K562 (cell line): Measurements from ENCODE around the gene CD300LG. TPM values are rescaled to one million over a fixed set of nuclear protein-coding genes. Genes with fewer than 3 reads are reported as not detected.
A peak's percentile ranks its signal among the peaks of the same experiment; 100 is the strongest.

ENCODE experiments used
- ARID4B ChIP-seq: sonication (generic); formaldehyde crosslinking; IDR thresholded peaks from 2 replicates; pipeline ENCODE4 v1.8.0; 2022; ENCODE audit warnings: mild to moderate bottlenecking, missing genetic modification reagents
- ATF3 ChIP-seq, 2 experiments: fragments of 450-650 bp in 1 of 2; sonication (generic) in 1 of 2; formaldehyde crosslinking in 1 of 2; IDR thresholded peaks in 1 of 2; conservative IDR thresholded peaks in 1 of 2; 2 replicates each; pipeline versions ENCODE4 v1.6.1 to v1.8.1; 2016 to 2023; ENCODE audit warnings: mild to moderate bottlenecking in 2 of 2, moderate library complexity in 2 of 2, inconsistent platforms in 1 of 2, missing genetic modification reagents in 1 of 2
- CREM ChIP-seq: IDR thresholded peaks from 2 replicates; pipeline ENCODE4 v1.6.1; 2014; ENCODE audit warnings: antibody characterized with exemption, low read depth
- NFIX ChIP-seq: fragments of 250-450 bp; sonication (Bioruptor Pico); IDR thresholded peaks from 2 replicates; pipeline ENCODE4 v1.4.0; 2020; ENCODE audit warnings: low read depth, mild to moderate bottlenecking, moderate library complexity
- TFAP4 ChIP-seq: sonication (generic); formaldehyde crosslinking; IDR thresholded peaks from 2 replicates; pipeline ENCODE4 v1.8.0; 2022; ENCODE audit warnings: missing genetic modification reagents, mild to moderate bottlenecking, moderate library complexity, borderline replicate concordance
- ZFP91 ChIP-seq: sonication (generic); formaldehyde crosslinking; IDR thresholded peaks from 2 replicates; pipeline ENCODE4 v1.8.0; 2022; ENCODE audit warnings: mild to moderate bottlenecking, missing genetic modification reagents
- ZFPM2 ChIP-seq: fragments of 250-450 bp; sonication (Bioruptor Pico); IDR thresholded peaks from 2 replicates; pipeline ENCODE4 v1.5.1; 2022; ENCODE audit warnings: mild to moderate bottlenecking
- ZNF655 ChIP-seq: fragments of 250-450 bp; sonication (Bioruptor Pico); IDR thresholded peaks from 2 replicates; pipeline ENCODE4 v1.5.0; 2021
- ZNF766 ChIP-seq: fragments of 200-800 bp; sonication (Bioruptor generic); conservative IDR thresholded peaks from 2 replicates; pipeline ENCODE4 v1.6.1; 2016; ENCODE audit warnings: missing genetic modification characterization, missing compliant biosample characterization
- polyA plus RNA-seq, 8 experiments: library from polyadenylated mRNA; depleted of rRNA in 4 of 8; stranded (reverse) in 5 of 8; unstranded in 3 of 8; fragments of >200 nt; fragmentation: Nextera tagmentation in 2 of 8; fragmentation: Illumina TruSeq in 1 of 8; extraction: Ambion mirVana in 2 of 8; extraction: Trizol in 1 of 8; gene quantifications; 2 replicates each; pipeline versions ENCODE4 v1.2.1 to v1.2.3, GENCODE V29; 2011 to 2014; ENCODE audit warnings: inconsistent platforms in 1 of 8, missing spikeins in 1 of 8
- total RNA-seq, 7 experiments: library from RNA; depleted of rRNA in 6 of 7; stranded (reverse); fragments of >200 nt in 6 of 7; fragmentation: Illumina TruSeq in 2 of 7; extraction: Trizol in 2 of 7; gene quantifications; 2 replicates each; pipeline versions ENCODE4 v1.2.1 to v1.2.3, GENCODE V29; 2011 to 2021; ENCODE audit warnings: low replicate concordance in 1 of 7
- TF ChIP-seq, protein P1 (sequence below): fragments of 250-450 bp; sonication (Bioruptor Pico); IDR thresholded peaks from 2 replicates; pipeline ENCODE4 v1.4.0; 2020; ENCODE audit warnings: mild to moderate bottlenecking
- TF ChIP-seq, protein P2 (sequence below): sonication (generic); formaldehyde crosslinking; IDR thresholded peaks from 2 replicates; pipeline ENCODE4 v1.9.0; 2022; ENCODE audit warnings: mild to moderate bottlenecking, missing genetic modification reagents
- TF ChIP-seq, protein P3 (sequence below): sonication (generic); formaldehyde crosslinking; IDR thresholded peaks from 2 replicates; pipeline ENCODE4 v1.8.0; 2022; ENCODE audit warnings: mild to moderate bottlenecking, missing genetic modification reagents

The CD300LG gene
- total and polyA plus RNA-seq, 9 of the 15 experiments (the other 6 are each of a cell fraction or from before 2014, with no cell fraction given), result not detected

GRCh38 chr17:43905985-43906852 lies 59.2 kb downstream of the CD300LG start (continued):
- TF ChIP-seq, protein P1, sequence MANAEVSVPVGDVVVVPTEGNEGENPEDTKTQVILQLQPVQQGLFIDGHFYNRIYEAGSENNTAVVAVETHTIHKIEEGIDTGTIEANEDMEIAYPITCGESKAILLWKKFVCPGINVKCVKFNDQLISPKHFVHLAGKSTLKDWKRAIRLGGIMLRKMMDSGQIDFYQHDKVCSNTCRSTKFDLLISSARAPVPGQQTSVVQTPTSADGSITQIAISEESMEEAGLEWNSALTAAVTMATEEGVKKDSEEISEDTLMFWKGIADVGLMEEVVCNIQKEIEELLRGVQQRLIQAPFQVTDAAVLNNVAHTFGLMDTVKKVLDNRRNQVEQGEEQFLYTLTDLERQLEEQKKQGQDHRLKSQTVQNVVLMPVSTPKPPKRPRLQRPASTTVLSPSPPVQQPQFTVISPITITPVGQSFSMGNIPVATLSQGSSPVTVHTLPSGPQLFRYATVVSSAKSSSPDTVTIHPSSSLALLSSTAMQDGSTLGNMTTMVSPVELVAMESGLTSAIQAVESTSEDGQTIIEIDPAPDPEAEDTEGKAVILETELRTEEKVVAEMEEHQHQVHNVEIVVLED, result no peak
- TF ChIP-seq ZFP91 (CRISPR knock-in tag) (0 out of 2 replicates have a peak, but pooled peaks have one; percentile 47), ZFPM2 (CRISPR knock-in tag) (no peak), ZNF655 (CRISPR knock-in tag) (no peak), ZNF766 (peak; percentile 86), TFAP4 (CRISPR knock-in tag) (peak; percentile 34; the same call in 1 of the 2 replicates), ARID4B (CRISPR knock-in tag) (0 out of 2 replicates have a peak, but pooled peaks have one; percentile 21), ATF3 (IDR thresholded peaks at IDR 0.05) (0 out of 2 replicates have a peak, but pooled peaks have one; percentile 11), ATF3 (CRISPR knock-in tag; conservative IDR thresholded peaks at IDR 0.05) (no peak), NFIX (CRISPR knock-in tag) (peak; percentile 48; the same call in 1 of the 2 replicates), CREM (0 out of 2 replicates have a peak, but pooled peaks have one; percentile 33)
- TF ChIP-seq, protein P2, sequence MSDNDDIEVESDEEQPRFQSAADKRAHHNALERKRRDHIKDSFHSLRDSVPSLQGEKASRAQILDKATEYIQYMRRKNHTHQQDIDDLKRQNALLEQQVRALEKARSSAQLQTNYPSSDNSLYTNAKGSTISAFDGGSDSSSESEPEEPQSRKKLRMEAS (CRISPR knock-in tag), result 0 out of 2 replicates have a peak, but pooled peaks have one; percentile 5
- TF ChIP-seq, protein P3, sequence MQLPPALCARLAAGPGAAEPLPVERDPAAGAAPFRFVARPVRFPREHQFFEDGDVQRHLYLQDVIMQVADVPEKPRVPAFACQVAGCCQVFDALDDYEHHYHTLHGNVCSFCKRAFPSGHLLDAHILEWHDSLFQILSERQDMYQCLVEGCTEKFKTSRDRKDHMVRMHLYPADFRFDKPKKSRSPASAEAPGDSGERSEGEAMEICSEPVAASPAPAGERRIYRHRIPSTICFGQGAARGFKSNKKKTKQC (CRISPR knock-in tag), result no peak
